ENCODE results near the gene DCAF8.

DCAF8 gene

GRCh38 chr1:160261893-160262794 is at the start of gene DCAF8:
TSS of gene DCAF8 (minus strand) at chr1:160262549. CDS start at chr1:160244008, 18,541 bp downstream.
- Histone ChIP-seq H3K27ac (peak within 1 kb of the TSS; percentile 92), H3K27me3 (no peaks in the 10 kb centered on the region), H3K4me3 (ENCODE audit: low read depth in 1 of 2, low read length in 1 of 2) (peak within 1 kb of the TSS; percentile 72 to 83), H3K9me3 (no peaks in the 10 kb centered on the region), H3K36me3 (no peaks in the 10 kb centered on the region), H3K4me1 (ENCODE audit: control insufficient read depth in 1 of 2, insufficient read depth in 1 of 2, low read depth in 1 of 2, low read length in 1 of 2) (peaks cover 14 to 21% of the 10 kb centered on the region in 2 experiments)
- TF ChIP-seq CTCF (IDR thresholded peaks at IDR 0.05): peak; percentile 30

- Histone ChIP-seq H3K27ac (no peak overlapping the region), H3K27me3 (no peaks in the 10 kb centered on the region), H3K36me3 (peaks cover 100% of the 10 kb centered on the region), H3K9me3 (no peaks in the 10 kb centered on the region), H3K4me1 (ENCODE audit: control insufficient read depth in 1 of 2, insufficient read depth in 1 of 2, low read depth in 1 of 2, low read length in 1 of 2) (no peaks in the 10 kb centered on the region), H3K4me3 (ENCODE audit: low read depth in 1 of 2, low read length in 1 of 2) (no peak overlapping the region)
- no peak for TF ChIP-seq CTCF (IDR thresholded peaks at IDR 0.05)
Observed at GRCh38 chr1:160309571-160309970, 47.2 kb upstream of the DCAF8 start.

- no peak overlapping the region for H3K27ac ChIP-seq
- peaks cover 100% of the 10 kb centered on the region for H3K36me3 ChIP-seq
- no peaks in the 10 kb centered on the region for H3K4me1 ChIP-seq (ENCODE audit: control insufficient read depth in 1 of 2, insufficient read depth in 1 of 2, low read depth in 1 of 2, low read length in 1 of 2)
- no peak for TF ChIP-seq CTCF (IDR thresholded peaks at IDR 0.05)
- H3K9me3 ChIP-seq: no peaks in the 10 kb centered on the region
- H3K27me3 ChIP-seq: no peaks in the 10 kb centered on the region
- H3K4me3 ChIP-seq (ENCODE audit: low read depth in 1 of 2, low read length in 1 of 2): no peak overlapping the region
Observed at GRCh38 chr1:160309185-160309557, 46.8 kb upstream of the DCAF8 start.

- Histone ChIP-seq H3K36me3 (peaks cover 100% of the 10 kb centered on the region), H3K4me3 (ENCODE audit: low read depth in 1 of 2, low read length in 1 of 2) (no peak overlapping the region), H3K27ac (no peak overlapping the region), H3K9me3 (no peaks in the 10 kb centered on the region), H3K4me1 (ENCODE audit: control insufficient read depth in 1 of 2, insufficient read depth in 1 of 2, low read depth in 1 of 2, low read length in 1 of 2) (no peaks in the 10 kb centered on the region), H3K27me3 (no peaks in the 10 kb centered on the region)
- TF ChIP-seq CTCF (IDR thresholded peaks at IDR 0.05): no peak
Observed at GRCh38 chr1:160308451-160309184, 46.3 kb upstream of the DCAF8 start.

GRCh38 chr1:160307118-160307791 is 44.9 kb upstream of the DCAF8 start:
- TF ChIP-seq CTCF (IDR thresholded peaks at IDR 0.05): no peak
- no peak overlapping the region for H3K27ac ChIP-seq
- no peaks in the 10 kb centered on the region for H3K4me1 ChIP-seq (ENCODE audit: control insufficient read depth in 1 of 2, insufficient read depth in 1 of 2, low read depth in 1 of 2, low read length in 1 of 2)
- no peaks in the 10 kb centered on the region for H3K9me3 ChIP-seq
- no peaks in the 10 kb centered on the region for H3K27me3 ChIP-seq
- peaks cover 99% of the 10 kb centered on the region for H3K36me3 ChIP-seq
- no peak overlapping the region for H3K4me3 ChIP-seq (ENCODE audit: low read depth in 1 of 2, low read length in 1 of 2)
